Measurements from ENCODE around the gene PLD1.

The PLD1 gene

DNA sequence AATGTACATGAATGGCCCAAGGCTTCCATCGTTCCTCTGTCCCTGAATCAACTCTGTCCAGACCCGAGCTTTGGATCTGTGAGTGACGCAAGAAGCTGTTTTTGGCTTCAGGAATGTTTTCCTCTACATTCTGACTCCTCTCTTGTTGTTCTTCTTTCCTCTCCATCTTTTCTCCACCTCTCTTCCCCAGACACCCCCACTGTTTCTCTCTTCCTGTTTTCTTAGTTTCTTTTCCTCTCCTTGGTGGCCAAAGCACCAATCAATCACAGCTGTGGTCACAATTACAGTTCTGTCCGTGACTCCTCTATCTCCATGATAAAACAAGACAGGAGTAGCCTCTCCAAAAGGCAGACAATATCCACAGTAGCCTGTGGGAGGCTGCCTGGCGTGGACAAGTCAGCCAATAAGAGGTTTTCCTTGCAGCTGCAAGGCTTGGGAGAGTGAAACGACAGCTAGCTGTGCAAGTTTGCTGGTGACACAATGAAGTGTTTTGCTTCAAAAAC, 28.0 kb upstream of the PLD1 start:
- DNase-seq (ENCODE audit: low read depth): no peak

DNA sequence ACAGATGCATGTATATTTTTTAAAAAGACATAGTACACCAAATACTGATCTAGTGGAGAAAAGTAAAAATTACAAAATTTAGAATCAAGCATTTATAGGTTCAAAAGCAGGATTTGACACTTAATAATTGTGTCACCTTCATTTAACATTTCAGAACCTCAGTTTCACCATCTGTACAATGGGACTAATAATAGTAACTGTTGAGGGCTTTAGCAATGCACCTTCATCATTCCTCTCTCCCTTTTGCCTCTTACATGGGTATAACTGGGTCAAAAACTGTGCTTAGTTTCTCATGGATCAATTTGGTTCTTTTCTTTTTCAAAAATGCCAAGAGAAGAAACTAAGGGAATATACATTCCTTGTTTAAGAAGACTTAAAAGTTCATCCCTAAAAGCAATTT, 27.4 kb upstream of the PLD1 start:
- no peak for DNase-seq (ENCODE audit: low read depth)

DNA sequence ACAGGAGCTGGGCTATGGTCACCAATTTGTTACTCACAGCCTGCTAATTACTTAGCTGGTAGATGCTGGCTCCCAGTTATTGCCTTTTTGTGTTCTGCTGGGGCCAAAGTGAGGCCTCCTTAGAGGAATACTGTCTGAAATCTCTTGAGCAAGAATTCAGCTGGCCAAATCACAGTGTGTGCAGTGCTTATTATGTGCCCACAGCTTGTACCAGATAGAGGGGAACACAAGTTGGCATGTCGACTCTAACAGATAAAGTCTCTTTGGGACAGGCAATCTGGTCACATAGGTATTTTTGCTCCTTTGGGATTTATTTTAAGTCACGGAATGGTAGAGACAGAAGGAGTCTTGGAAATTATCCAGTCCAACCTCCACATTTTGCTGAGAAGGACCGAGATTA, 26.6 kb upstream of the PLD1 start:
- no peak for DNase-seq (ENCODE audit: low read depth)

DNA sequence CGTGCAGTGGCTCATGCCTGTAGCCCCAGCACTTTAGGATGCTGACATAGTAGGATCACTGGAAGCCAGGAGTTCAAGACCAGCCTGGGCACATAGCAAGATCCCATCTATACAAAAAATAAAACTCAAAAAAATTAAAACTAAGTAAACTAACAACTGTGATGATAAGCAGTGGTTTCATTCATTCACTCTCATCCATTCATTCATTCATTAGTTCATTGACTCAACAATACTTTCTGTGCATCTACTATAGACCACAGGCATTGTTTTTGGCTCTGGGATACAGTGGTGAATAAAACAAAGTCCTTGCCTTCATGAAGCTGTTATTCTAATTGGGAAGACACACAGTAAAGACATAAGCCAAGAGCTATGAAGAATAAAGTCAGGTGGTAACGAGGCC, 25.3 kb upstream of the PLD1 start:
- no peak for DNase-seq (ENCODE audit: low read depth)

DNA sequence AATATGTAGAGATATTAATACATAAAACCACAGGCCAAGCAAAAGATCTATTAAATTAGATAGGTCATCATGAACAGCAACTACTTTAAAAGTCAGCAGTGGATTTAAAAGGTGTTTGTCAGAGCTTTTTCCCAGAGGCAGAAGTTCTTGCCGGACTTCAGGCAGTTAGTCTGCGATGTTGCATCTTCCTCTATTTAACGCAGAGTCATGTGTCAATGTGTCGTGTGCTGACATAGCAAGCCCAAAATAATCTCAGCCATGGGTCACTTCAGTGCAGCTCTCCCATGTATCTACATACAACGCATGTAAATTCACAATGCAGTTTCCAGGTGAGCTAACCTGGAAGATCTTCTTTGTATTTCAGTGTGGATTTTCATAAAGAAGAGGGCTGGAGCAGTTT, 24.8 kb upstream of the PLD1 start:
- DNase-seq (ENCODE audit: low read depth): no peak

DNA sequence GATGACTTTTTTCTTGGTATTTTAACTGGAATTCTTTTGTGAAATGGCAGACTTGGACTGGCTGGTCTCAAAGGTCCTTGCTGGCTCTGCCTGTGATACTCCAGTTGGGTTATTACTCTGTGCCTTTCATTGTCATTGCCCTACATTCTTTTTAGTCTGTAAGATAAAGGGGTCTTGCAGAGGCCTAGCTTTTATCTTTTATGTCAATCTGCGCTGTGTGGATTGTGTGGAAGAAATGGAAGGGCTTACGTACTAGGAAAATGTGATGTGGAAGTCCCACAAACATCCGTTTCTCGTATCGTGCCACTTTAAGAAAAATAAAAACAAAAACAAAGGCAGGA, 24.1 kb upstream of the PLD1 start:
- no peak for DNase-seq (ENCODE audit: low read depth)

GRCh38 chr3:171833789-171834460, 23.6 kb upstream of the PLD1 start:
- DNase-seq (ENCODE audit: low read depth): no peak

- DNase-seq (ENCODE audit: low read depth): no peak
Observed at GRCh38 chr3:171832989-171833388, 22.7 kb upstream of the PLD1 start.

- no peak for DNase-seq (ENCODE audit: low read depth)
Observed at GRCh38 chr3:171831936-171832335, 21.7 kb upstream of the PLD1 start.

DNA sequence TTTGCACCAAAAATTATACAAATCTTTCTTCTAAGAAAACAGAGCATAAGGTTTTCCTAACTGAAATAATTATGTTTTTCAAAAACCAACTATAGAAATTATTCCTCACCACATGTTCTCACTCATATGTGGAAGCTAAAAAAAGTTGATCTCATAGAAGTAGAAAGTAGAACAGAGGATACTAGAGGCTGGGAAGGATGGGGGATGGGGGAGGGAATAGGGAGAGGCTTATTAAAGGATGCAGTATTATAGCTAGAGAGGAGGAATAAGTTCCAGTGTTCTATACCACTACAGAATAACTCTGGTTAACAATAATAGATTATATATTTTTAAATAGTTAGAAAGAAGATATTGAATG, 20.2 kb upstream of the PLD1 start:
- DNase-seq (ENCODE audit: low read depth): no peak

DNA sequence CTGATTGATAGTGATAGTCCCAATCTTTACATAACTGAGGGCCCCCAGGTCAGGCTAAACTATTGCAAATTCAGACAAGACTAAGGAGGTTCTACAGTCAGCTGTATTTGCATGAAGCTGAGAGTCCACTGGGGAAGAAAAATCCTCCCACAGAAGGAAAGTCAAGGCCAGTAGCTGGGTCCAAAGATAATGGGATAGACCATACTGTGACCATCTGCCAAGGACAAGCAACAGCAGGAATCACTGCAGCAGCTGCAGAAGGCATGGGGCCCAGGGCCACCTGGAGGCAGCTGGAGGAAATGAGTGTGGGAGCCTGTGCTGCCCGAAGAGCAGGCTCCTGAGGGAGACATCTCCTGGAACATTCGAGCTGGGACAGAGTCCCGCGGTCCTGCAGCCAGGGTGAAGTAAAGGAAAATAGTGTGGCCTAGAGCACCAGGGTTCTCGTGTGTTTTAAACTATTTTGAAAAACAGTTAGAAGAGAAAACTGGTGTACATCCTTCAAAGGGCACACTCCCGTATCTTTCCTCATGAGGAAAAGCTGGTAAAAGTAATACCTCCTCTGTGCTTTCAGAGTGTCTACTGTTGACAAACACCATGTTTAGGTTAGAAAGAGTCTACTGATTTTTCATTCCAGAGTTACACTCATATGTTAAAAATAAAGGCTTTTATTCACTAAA, 19.7 kb upstream of the PLD1 start:
- no peak for DNase-seq (ENCODE audit: low read depth)

DNA sequence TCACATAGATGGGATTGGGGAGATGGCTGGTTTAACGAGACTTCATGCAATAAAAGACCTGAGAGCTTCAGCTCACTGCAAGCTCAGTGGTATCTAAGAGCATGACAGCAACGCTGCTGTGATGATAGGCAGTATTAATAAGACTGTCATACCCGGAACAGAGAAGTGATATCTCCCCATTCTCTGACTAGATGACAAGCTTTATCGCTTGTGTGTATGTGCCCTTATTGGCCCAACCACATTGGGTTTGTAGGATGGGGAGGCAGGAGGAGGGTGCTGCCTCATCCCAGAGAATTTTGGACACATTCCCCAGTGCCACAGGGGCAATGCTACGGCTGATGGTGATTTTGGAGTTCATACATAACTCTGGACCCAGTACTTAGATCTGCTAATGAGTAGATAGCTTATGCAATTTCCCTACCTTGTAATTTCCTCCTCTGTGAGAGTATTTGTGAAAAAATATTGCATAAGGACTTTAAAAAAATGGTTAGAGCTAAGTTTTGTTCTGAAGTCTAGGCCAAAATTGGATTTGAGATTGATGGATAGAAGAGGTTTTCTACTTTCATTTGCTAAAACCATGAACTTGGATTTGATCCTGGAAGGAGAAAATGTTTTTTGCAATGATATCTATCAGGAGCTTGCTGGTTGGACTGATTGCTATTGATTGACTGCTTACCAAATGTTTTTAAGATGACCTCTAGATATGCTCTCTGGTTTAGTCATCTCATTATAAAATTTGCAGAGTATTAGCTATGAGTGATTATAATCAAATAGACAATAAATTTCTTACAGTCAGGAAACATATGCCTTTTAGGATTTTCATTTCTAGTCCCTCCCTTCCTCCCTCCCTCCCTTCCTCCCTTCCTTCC, 18.9 kb upstream of the PLD1 start:
- no peak for DNase-seq (ENCODE audit: low read depth)

DNA sequence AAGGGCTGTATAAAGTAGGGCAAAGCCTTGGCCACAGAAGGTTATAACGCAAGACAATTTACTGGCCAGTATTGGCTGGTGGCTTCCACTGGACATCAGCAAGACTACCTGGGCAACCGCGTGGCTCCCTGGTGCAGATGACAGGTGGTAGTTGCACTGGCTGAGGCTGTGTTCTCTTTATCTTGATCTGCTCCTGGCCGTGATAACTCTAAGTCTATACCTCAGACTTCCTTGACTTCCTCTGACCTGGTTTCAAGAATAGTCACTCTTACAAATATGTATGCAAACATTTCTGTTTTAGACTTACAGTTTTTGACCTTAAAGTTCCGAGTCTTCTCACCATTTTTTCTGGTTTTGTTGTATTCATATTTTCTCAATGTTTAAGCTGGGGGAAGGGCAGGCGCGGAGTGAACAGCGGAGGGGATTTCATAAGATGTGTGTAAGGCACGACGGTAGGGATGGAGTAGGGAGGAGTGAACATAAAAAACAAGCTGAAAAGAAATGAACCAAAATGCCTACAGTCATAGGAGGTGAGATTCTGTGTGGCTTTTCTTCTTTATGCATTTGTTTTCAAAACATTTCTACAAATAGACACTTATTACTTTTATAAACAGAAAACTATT, 17.7 kb upstream of the PLD1 start:
- DNase-seq (ENCODE audit: low read depth): no peak

- no peak for DNase-seq (ENCODE audit: low read depth)
Observed at GRCh38 chr3:171827385-171827784, 17.1 kb upstream of the PLD1 start.

DNA sequence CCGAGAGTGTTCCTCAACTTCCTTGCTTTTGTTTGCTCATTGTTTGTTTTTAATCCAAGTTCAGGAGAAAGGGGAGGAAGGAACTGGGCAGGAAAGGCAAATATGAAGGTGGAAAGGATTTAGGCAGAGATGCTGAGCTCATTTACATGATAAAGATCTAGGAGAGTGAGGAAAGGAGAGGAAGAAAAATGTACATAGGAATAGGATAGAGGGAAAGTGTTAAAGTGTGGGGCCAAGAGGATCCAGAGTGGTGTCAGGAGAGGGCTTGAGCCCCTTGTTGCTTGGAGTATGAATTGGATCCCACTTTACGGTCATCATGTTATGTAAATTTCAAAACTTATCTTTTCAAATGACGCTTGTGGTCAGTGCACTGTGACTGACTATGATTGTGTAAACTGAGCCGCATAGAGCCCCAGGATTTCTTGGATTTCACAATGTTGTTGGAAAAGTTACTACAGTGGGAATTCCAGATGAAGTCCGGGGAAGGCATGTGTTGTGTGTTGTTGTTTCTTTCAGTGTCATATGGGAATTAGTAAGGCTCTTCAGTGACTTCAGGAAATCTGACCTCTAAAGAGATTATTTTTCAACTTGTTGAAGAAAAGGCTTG, 15.0 kb upstream of the PLD1 start:
- DNase-seq (ENCODE audit: low read depth): no peak

- no peak for DNase-seq (ENCODE audit: low read depth)
Observed at GRCh38 chr3:171824824-171825221, 14.5 kb upstream of the PLD1 start.

DNA sequence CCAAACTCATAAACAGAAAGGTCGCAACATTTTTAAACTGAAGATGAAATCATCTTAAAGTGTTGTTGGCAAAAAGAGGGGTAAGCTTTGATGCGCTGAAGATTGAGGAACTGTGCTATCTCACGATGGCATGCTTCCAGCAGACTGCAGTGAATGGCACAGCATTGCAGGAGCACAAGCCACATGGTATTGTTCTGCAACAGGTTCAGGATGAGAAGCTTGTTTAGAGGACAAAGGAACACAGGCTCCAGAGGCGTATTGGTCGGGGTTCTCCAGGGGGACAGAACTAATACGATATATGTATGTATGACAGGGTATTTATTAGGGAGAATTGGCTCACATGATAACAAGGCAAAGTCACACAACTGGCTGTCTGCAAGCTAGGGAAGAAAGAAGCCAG, 13.8 kb upstream of the PLD1 start:
- no peak for DNase-seq (ENCODE audit: low read depth)

- no peak for DNase-seq (ENCODE audit: low read depth)
Observed at GRCh38 chr3:171822431-171823106, 12.3 kb upstream of the PLD1 start.

DNA sequence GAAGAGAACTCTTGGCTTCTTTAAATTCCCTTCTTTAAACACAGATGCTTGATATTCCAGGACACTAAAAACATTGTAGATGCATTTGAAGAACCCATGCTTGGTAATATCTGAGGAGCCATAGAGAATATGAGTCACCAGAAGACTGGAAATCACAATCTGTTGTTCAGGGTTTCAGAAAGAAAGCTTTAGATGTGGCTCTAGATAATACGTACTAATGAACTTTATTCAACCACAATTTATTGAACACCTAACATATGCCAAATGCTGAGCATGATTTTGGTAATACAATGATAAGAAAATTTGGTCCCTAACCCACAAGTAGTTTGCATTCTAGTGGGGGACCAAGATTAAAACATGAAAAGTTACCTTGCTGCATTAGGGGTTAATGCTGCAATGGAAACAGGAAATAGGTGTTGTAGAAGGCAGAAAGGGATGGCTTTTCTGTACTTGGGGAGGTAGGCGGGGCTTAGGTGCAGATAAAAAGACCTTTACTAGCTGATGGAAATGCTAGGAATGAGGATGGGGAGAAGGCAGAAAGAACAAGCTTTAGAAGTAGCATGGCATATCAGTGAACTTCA, 11.6 kb upstream of the PLD1 start:
- DNase-seq (ENCODE audit: low read depth): no peak

- DNase-seq (ENCODE audit: low read depth): no peak
Observed at GRCh38 chr3:171821044-171821443, 10.8 kb upstream of the PLD1 start.

DNA sequence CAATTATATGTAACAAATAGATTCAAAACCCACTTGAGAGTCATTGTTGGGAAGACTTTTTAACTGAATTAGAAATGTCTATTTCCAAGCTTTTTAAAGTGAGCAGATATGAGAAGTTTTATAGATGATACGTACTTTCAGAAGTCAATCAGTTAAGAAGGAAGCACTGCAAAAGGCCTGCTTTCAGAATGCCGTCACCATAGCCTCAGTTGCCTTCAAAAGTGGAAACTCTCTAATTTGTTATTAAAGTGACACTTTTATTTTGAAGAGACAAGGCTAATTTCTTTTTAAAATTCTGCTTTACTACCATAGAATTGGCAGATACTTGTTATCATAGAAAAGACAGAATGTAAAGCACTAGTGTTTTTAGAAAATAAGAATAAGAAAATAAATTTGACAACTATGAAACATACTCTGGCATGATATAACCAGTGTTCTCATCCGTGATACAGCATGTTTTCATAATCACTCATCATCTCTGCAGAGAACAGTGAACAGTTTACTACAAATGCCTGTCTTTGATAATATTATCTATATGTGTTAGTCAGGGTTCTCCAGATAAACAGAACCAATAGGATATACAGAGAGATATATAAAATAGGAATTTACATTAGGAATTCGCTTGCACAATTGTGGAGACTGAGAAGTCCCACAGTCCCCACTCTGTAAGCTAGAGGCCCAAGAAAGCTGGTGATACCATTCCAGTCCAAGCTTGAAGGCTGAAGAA, 7.0 kb upstream of the PLD1 start:
- no peak for DNase-seq (ENCODE audit: low read depth)

All from non-pigmented ciliary epithelial cell (primary cell).